HG02973 (cell line): Measurements from ENCODE around the gene CCDC106.

Source experiments
- ATAC-seq: cut with Tn5 transposase; IDR thresholded peaks from one replicate; pipeline ENCODE4 v1.9.1; 2021; ENCODE audit warnings: moderate library complexity; ENCODE audit not compliant: unreplicated experiment

The CCDC106 gene

DNA sequence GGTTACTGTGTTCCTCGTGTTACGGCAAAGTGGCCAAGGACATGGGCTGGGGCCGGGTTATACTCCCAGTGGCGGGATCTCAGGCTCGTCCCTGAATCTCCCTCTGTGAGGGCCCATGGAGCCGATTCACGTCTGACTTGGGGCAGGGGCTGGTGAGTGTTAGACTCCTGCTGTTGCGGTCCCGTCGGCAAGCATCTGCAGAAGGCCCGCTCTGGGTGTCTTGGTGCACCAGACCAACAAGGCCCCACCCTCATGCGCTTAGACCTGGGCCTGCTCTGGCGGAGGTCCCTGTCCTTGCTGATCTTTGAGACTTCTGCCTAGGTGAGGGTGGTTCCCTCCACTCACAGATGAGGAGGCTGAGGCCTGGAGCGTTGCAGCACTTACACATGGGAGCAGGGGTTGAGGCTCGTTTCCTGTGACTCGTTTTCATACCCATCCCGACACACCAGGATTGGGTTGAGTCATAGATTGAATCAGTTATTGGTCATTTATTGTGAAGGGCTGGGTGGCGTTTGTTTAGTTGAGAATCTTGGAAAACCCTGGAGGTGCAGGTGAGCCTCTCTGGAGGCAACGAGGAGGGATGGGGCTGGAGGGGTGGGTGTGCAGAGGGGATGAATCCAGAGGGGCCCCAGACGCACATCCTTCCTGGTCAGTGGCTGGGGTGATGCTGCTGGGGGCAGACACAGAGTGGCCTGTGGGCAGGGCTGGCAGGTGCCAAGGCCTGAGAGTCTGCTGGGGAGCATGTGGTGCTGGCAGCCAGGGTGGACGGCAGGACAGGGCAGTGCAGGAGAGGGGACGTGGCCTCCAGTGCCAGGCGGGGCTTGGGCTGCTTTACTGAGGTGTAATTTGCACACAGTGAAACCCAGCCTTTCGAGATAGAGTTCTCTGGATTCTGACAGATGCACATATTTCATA is 31.6 kb downstream of the CCDC106 start:
- ATAC-seq, result no peak

DNA sequence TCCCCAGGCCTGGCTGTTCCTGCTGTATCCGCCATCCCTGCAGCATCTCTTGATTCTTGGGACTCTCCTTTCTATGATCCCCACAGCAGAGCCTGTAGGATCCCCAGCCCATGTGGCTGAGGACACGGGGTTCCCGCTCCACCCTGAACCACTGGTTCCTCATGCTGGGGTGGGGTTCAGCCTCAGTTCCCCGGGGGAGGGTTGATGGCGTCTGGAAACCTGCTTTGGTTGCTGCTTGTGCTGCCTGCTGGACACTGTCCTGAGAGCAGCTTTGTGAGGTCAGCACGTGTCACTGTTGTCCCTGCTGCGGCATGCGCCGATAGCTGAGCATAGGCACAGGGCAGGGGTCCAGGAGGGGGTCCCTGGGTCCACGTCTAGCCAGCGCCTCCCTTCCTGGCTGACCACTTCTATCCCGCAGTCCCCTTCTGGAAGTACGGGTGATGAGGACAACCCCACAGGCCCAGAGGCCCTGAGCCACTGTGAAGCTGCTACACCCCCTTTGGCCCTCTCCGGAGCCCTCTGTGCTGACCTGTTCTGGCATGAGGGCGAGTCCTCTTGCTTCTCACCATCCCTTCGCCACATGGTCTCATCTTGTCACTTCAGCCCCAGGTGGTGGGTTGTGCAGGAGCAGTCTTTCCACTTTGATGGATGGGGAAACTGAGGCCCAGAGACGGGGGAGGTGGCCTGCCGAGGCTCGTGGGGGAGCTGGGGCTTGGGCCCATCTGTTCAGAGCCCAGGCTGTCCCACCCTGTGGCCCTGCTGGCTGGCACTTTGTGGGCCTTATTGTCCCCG is 32.5 kb downstream of the CCDC106 start:
- no peak for ATAC-seq

GRCh38 chr19:55681131-55682092 is 33.4 kb downstream of the CCDC106 start:
- no peak for ATAC-seq

GRCh38 chr19:55683449-55684261 is 35.6 kb downstream of the CCDC106 start:
- ATAC-seq, result no peak

GRCh38 chr19:55684946-55685681 is 37.1 kb downstream of the CCDC106 start:
- ATAC-seq, result no peak

DNA sequence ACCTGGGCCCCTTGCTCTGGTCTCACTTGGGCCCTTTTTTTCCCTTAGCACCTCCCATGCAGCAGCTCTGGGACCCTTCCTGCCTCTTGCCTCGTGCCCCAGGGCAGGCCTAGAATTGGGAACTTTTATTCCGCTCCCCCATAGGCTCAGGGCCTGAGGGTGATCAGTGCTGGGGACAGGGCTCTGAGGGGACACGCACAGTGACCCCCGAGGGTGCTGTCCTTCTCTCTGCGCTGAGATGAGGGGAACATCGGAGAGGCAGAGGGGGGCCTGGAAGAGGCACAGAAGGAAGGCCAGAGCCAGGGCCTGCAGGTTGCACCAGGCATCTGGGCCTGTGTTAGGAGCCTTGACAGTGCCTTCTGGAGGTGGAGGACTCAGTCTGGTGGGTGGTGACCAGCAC is 37.8 kb downstream of the CCDC106 start:
- ATAC-seq, result no peak

- ATAC-seq, result no peak
These were observed 38.5 kb downstream of the CCDC106 start for GRCh38 chr19:55686311-55687050.

DNA sequence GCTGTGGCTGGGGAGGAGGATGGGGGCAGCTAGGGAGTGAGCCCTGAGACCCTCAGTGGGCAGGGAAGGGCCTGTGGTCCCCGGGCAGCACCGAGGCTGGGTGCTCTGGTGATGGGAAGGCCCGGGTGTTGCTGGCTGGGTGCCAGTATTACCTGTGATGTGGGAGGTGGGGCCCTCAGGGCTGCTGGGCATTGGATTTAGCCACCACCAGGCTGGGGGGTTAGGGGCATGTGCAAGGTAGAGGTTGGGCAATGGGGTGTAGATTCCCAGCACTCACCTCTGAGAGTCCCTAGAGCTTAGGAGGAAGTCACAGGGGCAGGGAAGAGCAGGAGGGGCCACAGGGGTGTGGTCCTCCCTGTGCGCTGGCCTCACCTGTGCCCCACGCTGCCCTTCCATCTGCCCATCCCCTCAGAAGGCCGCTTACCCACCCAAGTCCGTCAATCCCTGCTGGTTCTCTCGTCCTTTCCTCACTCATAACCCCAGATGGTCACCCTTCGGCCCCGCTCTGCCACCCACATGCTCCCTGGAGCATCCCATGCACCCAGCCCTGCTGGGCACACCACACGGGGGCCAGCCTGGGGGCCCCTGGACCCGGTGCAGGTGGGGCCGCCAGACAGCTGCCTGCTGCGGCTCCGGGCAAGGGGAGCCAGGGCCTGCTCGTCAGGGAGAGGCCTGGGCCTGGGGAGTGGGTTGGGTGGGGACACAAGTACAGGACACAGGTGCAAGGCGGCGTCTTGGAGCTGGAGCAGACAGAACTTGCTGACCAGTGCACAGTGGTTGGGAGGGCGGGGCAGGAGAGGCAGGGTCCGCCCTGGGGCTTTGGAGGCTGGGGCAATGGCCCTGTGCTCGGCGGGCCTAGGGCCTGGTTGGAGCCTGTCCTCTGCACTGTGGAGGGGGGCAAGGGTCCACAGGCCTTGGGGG is 39.5 kb downstream of the CCDC106 start:
- no peak for ATAC-seq

DNA sequence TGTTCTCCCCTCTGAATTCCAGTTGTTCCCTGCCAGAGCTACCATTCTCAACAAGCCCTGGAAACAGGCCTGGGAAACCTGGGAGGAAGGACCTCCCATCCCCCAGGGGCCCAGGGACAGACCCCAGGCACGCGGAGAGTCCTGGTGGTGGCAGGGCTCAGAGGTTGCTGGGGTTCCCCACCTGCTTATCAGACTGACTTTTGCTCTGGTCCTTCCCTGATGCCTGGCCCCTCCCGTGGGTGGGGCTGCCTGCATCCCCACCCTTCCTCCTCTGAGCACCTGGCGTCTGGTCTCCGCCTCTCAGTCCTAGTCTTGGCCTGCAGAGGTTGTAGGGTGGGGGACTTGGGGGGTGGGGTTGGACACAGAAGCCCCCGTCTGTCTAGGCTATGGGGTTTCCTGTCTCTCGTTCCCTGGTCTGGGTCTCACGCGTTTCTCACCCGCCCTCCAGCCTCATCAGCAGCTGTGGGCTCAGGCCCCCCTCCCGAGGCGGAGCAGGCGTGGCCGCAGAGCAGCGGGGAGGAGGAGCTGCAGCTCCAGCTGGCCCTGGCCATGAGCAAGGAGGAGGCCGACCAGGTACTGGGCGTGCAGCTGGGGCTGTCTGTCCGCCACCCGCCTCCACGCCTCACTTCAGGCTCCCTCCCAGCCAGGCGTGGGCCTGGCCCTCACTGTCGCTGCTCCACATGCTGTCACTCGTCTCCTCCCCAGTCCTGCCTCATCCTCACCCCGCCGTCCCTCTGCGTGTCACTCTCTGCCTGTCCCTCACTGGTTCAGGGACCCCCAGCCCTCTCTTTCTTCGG is 40.6 kb downstream of the CCDC106 start:
- no peak for ATAC-seq

- ATAC-seq, result no peak
These were observed 41.5 kb downstream of the CCDC106 start for GRCh38 chr19:55689411-55690108.

DNA sequence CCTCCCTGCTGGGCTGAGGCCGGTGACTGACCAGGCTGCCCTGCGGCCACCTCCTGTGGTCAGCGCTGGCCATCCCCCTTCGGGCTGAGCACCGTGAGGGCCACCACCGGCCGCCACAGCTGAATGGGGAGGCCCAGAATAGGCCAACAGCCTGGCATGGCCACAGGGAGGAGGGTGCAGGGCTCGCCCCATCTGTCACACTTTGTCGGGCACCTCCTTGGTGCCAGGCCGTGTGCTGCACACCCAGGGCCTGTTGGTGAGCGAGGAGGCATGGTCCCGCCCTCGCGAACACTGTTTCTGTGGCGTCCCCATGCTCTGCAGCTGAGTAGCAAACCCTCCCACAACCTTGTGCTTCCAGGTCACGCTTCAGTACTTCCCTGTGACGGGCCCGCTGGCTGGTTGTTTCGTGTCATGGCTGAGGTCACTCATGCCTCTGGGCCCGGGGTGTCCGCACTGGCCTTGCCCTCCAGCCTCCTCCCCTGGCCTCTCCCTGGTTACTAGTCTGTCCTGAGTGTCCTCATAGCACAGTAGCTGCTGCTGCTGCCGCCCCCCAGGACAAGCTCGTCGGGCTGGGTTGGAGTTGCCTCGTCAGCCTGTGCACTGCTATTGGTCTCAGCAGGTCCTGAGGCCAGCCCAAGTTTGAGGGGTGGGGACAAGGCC is 42.2 kb downstream of the CCDC106 start:
- no peak for ATAC-seq

DNA sequence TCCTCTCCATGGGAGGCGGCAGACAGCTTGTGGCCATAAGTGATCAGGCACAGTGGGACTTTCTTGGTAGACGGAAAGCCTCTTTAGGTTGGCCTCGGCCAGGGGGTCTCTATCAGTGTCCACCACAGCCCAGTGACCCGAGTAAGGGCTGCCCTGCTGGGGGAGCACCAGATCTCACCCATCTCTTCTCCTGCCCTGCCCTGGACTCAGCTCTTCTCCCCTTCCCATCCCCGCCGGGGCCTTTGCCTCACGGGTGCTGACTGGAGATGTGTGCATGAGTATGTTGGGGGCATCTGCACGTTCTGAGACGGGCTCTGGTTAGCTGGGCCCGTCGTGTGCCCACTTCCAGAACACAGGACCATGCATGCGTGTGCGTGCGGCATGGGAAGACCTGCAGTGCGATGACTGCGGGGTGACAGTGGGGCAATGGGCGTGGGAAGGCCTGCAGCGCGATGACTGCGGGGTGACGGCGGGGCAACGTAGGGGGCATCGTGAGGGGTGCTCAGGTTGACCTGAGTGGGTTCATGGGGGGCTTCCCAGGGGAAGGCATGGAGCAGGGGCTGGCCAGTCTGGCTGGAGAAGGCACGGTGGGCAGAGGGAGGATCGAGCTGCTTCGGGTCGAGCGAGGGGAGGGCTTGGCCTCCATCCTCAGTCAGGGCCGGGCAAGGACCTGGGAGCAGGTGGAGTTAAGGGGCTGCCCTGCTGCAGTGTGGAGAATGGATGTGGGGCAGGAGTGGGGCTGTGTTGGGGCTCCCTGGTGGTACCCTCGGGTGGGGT is 42.9 kb downstream of the CCDC106 start:
- ATAC-seq, result no peak

- no peak for ATAC-seq
These were observed 43.8 kb downstream of the CCDC106 start for GRCh38 chr19:55691561-55692481.

GRCh38 chr19:55692681-55693081 is 44.7 kb downstream of the CCDC106 start:
- ATAC-seq, result no peak
